Measurements from ENCODE around the gene SLC22A6.

The SLC22A6 gene

GRCh38 chr11:62996271-62996670, 11.5 kb upstream of the SLC22A6 start:
- Histone ChIP-seq H3K27me3 (ENCODE audit: low read length) (no peaks in the 10 kb centered on the region), H4K20me1 (ENCODE audit: low read depth, low read length) (no peaks in the 10 kb centered on the region), H3K27ac (ENCODE audit: low read depth, low read length) (no peak overlapping the region), H3K4me2 (ENCODE audit: low read depth, low read length, poor library complexity, severe bottlenecking) (no peak overlapping the region), H3K9me2 (replicated peaks; ENCODE audit: insufficient read depth, low read length) (no peaks in the 10 kb centered on the region), H2AFZ (ENCODE audit: low read depth, low read length, severe bottlenecking) (no peak overlapping the region), H3F3A (ENCODE audit: insufficient read depth) (no peaks in the 10 kb centered on the region), H3K9me3 (ENCODE audit: insufficient read depth, low read length) (no peaks in the 10 kb centered on the region), H3K4me3 (ENCODE audit: insufficient read depth, low read length, poor library complexity, severe bottlenecking) (no peak overlapping the region), H3K36me3 (ENCODE audit: low read length) (no peaks in the 10 kb centered on the region), H3K9ac (ENCODE audit: low read length) (no peak overlapping the region), H3K79me2 (ENCODE audit: insufficient read depth, low read length) (no peaks in the 10 kb centered on the region)
- no peak for TF ChIP-seq CTCF (IDR thresholded peaks at IDR 0.05; ENCODE audit: insufficient read depth, low read length, poor library complexity, severe bottlenecking)
- no peak for TF ChIP-seq EZH2phosphoT487 (conservative IDR thresholded peaks at IDR 0.05; ENCODE audit: low read length)

- Histone ChIP-seq H3K9me2 (replicated peaks; ENCODE audit: insufficient read depth, low read length) (no peaks in the 10 kb centered on the region), H2AFZ (ENCODE audit: low read depth, low read length, severe bottlenecking) (no peak overlapping the region), H3K27ac (ENCODE audit: low read depth, low read length) (no peak overlapping the region), H3K79me2 (ENCODE audit: insufficient read depth, low read length) (no peaks in the 10 kb centered on the region), H3K9ac (ENCODE audit: low read length) (no peak overlapping the region), H3K4me2 (ENCODE audit: low read depth, low read length, poor library complexity, severe bottlenecking) (no peak overlapping the region), H4K20me1 (ENCODE audit: low read depth, low read length) (no peaks in the 10 kb centered on the region), H3K27me3 (ENCODE audit: low read length) (no peaks in the 10 kb centered on the region), H3K4me3 (ENCODE audit: insufficient read depth, low read length, poor library complexity, severe bottlenecking) (no peak overlapping the region), H3K36me3 (ENCODE audit: low read length) (no peaks in the 10 kb centered on the region), H3F3A (ENCODE audit: insufficient read depth) (no peaks in the 10 kb centered on the region), H3K9me3 (ENCODE audit: insufficient read depth, low read length) (no peaks in the 10 kb centered on the region)
- TF ChIP-seq EZH2phosphoT487 (conservative IDR thresholded peaks at IDR 0.05; ENCODE audit: low read length) (no peak), CTCF (IDR thresholded peaks at IDR 0.05; ENCODE audit: insufficient read depth, low read length, poor library complexity, severe bottlenecking) (no peak)
These were observed 10.0 kb upstream of the SLC22A6 start for GRCh38 chr11:62994775-62995174.

GRCh38 chr11:62988276-62988675, 3.5 kb upstream of the SLC22A6 start:
- Histone ChIP-seq H3K36me3 (ENCODE audit: low read length) (no peaks in the 10 kb centered on the region), H3K27me3 (ENCODE audit: low read length) (no peaks in the 10 kb centered on the region), H3K4me3 (ENCODE audit: insufficient read depth, low read length, poor library complexity, severe bottlenecking) (no peak overlapping the region), H3K9me3 (ENCODE audit: insufficient read depth, low read length) (no peaks in the 10 kb centered on the region), H3K27ac (ENCODE audit: low read depth, low read length) (no peak overlapping the region), H2AFZ (ENCODE audit: low read depth, low read length, severe bottlenecking) (no peak overlapping the region), H3K4me2 (ENCODE audit: low read depth, low read length, poor library complexity, severe bottlenecking) (no peak overlapping the region), H4K20me1 (ENCODE audit: low read depth, low read length) (no peaks in the 10 kb centered on the region), H3K9me2 (replicated peaks; ENCODE audit: insufficient read depth, low read length) (no peaks in the 10 kb centered on the region), H3K79me2 (ENCODE audit: insufficient read depth, low read length) (no peaks in the 10 kb centered on the region), H3K9ac (ENCODE audit: low read length) (no peak overlapping the region), H3F3A (ENCODE audit: insufficient read depth) (no peaks in the 10 kb centered on the region)
- no peak for TF ChIP-seq EZH2phosphoT487 (conservative IDR thresholded peaks at IDR 0.05; ENCODE audit: low read length)
- no peak for TF ChIP-seq CTCF (IDR thresholded peaks at IDR 0.05; ENCODE audit: insufficient read depth, low read length, poor library complexity, severe bottlenecking)
